Suppressor macrophage treated with lipopolysaccharide for 4 hours (primary cell): Measurements from ENCODE around the gene COL27A1.
A peak's percentile ranks its signal among the peaks of the same experiment; 100 is the strongest.
"Not testable (repeated sequence)": the region's sequence is repeated elsewhere in the genome, so short reads cannot be mapped to it uniquely, and the experiment has no call there.

Experiments
- DNase-seq: peaks from one replicate; pipeline ENCODE4 v3.0.0-alpha.2; 2020

Gene COL27A1

GRCh38 chr9:114185570-114186490, 30.5 kb downstream of the COL27A1 start:
- DNase-seq: no peak

DNA sequence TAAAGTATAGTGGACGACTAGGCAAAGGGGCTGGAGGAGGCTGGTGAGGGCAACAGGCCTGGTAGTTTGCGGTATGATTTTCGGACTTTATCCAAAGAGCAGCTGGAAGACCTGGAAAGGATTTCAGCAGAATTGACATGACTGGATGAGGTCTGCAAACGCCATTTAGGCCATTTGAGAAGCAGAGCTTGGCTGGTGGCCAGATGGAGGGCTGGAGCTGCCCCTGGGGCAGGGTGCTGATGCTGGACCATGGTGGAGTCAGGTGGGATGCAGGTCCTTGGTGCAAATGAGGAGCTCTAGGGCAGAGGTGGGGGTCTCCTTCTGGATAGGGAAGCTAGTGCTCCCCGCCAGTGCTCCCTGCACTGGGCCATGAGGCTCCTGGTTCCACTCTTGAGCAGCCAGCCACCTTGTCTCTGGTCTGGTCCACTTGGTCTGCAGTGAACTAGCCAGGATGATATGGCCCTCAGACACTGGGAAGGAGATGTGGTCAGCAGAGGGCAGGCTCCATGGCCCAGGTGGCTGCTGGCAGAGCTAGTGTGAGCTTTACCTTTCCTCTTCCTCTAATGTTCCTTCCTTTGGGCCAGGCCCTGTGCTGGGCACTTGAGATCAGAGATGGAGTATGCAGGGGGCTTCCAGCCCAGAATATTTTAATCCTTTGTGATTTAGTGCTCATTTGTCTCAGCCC, 31.4 kb downstream of the COL27A1 start:
- no peak for DNase-seq

- no peak for DNase-seq
Observed at GRCh38 chr9:114187827-114188226, 32.5 kb downstream of the COL27A1 start.

DNA sequence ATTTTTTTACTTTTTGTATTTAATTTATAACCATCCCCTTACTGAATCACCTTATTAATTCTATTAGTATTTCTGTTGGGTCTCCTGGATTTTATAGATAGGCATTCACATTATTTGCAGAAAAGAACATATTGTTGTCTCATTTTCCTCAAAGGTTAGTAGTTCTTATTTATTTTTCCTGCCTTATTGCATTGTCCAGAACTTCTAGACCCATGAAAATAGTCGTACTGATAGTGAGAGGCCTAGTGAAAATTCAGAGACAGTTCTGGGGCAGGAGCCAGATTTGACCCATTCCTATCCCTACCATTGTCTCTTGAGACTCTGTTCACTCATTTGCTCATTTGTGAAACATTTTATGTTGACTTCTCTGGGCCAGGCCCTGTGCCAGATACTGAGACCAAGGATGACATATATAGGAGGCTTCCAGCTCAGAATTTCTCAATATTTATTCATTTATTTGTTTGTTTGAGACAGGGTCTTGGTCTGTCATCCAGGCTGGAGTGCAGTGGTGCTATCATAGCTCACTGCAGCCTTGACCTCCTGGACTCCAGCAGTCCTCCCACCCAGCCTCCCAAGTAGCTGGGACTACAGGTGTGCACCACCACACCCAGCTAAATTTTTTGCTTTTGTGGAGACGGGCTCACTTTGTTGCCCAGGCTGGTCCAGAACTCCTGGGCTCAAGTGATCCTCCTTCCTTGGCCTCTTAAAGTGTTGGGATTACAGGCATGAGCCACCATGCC, 34.7 kb downstream of the COL27A1 start:
- no peak for DNase-seq

GRCh38 chr9:114190563-114190905, 35.2 kb downstream of the COL27A1 start:
- no peak for DNase-seq

DNA sequence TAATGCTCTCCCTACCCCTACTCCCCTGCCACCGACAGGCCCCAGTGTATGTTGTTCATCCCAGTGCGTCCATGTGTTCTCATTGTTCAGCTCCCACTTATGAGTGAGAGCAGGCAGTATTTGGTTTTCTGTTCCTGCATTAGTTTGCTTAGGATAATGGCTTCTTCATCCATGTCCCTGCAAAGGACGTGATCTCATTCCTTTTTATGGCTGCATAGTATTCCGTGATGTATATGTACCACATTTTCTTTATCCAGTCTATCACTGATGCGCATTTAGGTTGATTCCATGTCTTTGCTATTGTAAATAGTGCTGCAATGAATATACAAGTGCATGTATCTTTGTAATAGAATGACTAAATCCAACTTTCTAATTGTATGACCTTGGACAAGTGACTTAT, 36.1 kb downstream of the COL27A1 start:
- DNase-seq: not testable (repeated sequence)

GRCh38 chr9:114192539-114192938, 37.2 kb downstream of the COL27A1 start:
- no peak for DNase-seq

DNA sequence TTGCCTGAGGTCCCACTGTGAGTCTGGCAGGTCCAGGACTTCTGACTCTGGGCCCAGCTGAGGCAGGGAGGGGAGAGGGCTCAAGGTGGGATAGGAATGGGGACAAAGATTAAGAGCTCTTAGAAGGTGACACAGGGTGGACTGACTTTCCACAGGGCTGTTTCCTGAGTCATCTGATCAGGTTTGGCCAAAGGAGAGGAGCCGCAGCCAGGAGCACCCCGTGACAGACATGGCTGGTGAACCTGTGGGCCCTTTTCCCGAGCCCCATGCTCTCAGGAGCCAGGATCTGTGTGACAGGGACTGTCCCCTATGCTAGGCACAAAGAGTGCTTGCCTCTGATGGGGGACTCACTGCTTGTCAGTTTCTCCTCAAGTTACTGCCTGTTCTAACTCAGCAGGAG, 37.8 kb downstream of the COL27A1 start:
- DNase-seq: no peak

DNA sequence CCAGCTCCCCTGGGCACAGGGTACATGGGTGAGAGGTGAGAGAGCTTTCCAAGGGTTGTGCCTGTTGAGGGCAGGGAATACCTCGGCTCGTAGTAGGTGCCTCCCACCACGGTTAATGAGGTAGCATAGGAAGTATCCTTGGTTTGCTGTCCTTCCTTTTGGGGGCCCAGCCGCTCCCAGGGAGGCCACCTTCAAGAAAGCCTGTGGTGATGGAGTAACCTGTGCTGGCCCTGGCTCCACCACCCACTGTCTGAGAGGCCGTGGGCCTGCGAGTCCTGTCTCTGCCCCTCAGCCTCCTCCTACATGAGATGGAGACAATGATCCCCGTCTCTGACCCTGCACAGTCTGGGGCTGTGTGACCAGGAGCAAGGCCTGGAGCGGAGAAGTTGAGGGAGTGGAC, 40.8 kb downstream of the COL27A1 start:
- DNase-seq: no peak

GRCh38 chr9:114196979-114197622, 41.8 kb downstream of the COL27A1 start:
- no peak for DNase-seq

DNA sequence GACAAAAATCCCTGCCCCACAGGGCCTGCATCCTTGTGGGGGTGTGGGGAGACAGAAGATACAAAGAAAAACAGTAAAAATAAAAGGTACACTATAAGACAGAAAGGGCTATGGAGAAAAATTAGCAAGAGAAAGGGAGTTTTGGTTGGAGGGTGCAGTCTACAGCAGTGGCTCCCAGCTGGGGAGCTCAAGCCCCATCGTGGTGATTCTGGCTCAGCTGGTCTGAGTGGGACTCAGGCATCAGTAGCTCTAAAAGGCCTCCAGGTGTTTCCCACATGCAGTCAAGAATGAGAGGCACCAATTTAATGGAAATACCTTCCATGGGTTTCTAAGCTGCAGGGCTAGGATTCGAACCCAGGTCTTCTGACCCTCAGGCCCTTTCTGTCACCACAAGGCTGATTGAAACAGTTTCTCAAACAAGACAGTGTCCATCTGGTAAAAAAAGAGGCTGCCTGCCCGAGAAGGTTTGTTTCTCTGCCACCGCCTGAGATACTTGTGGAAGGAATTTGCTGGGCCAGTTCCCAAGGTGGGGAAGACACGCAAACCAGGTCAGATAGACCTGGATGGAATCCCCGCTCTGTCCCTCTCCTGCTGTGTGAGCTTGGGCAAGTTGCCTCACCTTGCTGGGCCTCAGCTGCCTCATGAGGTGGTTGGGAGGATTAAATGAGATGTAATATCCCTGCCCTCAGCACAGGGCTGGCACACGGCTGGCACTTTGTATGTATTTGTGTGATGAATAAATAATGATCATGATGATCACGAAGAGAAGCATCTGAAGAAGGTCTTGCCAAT, 43.1 kb downstream of the COL27A1 start:
- DNase-seq: no peak

GRCh38 chr9:114200721-114201300, 45.5 kb downstream of the COL27A1 start:
- DNase-seq: no peak

DNA sequence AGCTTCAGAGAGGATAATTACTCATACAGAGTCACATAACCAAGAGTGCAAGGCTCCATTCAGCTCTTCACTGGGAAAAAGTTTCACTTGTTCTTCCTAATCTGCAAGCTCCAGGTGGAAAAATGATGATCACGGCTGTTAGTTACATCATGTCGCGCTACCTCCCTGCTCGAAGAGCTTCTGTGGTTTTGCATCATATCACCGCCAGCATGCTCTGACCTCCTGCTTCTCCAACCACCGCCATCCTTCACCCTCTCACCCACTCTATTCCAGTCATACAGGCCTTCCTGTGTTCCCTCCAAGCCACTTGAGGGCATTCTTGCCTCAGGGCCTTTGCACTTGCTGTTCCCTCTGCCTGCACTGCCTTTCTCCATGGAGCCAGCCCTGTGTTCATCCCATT, 47.1 kb downstream of the COL27A1 start:
- no peak for DNase-seq

- DNase-seq: peak; percentile 12
Observed at GRCh38 chr9:114202849-114203248, 47.5 kb downstream of the COL27A1 start.

GRCh38 chr9:114203410-114204140, 48.2 kb downstream of the COL27A1 start:
- DNase-seq: no peak

- no peak for DNase-seq
Observed at GRCh38 chr9:114204265-114204664, 48.9 kb downstream of the COL27A1 start.

DNA sequence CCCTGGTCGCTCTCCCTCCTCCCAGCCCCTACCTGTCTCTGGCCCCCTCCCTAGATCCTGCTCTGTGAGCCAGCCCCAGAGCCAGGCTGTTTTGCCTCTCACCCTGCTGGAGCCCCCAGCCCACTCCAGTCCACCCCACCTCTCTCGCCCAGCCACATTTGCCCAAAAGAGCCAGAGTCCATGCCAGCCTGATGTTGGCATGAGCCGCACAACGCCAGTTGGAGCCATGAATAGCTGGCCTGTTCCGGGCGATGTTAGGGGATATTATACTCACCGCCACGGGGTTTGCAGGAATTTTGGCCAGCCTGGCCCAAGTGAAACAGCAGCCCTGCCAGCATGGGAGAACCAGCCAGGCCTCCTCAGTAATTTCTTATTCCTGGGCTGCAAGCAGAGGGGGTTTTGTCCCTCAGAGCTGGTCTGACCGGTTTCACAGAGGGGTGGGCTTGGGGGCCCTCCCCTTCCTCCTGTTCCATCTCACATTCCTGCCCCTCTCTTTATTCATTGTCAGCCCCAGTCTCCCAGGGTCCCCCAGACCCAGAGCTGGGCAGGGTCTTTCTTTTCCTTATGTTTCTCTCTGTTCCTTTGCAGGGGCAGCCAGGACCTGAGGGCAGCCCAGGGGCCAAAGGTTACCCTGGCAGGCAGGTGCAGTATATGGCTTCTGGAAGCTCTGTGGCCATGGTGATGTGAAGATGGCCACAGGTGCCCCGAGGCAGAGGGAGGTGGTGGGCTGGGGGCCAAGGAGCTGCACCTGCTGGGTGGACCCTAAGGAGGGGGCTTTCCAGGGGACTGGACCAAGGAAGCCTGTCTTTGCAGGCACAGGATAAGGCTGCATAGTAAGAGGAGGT, 50.1 kb downstream of the COL27A1 start:
- no peak for DNase-seq

DNA sequence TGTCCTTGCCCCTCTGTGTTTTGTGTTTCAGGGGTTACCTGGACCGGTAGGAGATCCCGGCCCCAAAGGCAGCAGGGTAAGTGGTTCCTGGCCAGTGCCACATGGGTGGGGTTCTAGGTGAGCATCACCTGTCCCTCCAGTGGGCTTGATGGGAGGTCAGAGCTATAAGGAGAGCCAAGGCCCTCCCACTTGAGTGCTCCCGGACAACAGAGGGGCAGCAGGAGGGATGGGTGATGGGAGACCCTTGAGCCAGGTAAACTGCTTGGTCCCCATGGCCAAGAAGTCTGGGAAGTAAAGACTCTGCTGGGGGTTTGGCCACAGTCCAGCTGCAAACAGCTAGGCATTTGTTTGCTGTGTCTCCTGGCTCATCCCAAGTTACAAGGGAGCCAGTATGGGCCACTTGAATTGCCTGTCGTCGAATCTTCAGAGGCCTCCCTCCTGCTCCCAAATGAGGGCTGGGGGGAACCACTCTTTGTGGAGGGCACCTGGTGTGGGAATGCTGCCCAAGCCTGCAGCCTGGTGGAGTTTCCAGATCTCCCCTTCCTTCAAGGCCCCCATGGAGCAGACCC, 51.0 kb downstream of the COL27A1 start:
- no peak for DNase-seq

DNA sequence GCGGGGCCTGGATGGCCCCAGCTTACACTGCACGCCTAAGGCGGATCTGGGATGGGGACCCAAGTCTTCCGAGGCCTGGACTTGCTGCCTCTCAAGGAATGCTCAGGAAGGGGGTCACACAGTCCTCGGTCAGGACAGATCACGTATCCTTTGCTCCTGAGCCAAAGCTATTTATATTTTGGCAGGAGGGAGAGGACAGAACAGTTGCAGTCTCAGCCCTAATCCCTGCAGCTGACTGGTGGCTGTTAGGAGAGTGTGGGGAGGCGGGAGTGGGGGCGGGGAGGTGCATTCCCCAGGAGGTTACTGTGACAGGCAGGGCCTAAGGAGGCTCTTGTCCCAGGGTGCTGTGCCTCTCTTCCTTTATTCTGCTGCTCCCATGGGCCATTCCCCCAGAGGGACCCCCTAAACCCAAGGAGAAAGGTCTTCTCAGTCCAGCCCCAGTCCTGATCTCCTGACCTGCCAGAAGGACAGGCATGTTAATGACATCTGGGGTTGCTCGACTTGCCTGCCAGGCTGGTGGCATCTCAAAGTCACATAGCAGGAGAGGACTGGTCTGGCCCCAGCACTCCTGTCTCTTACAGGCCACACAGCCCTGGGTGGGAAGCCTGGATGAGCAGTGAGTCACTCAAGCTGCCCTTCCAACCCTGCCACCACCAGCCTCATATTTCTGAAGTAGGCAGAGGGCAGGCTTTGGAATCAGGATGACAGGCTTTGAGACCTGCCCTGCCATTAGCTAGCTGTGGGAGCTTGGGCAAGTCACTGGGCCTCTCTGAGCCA, 51.9 kb downstream of the COL27A1 start:
- DNase-seq: no peak
